Astrocyte (in vitro differentiated cells and primary cell): ENCODE data around the gene ZNF431. TPM values are rescaled to one million over a fixed set of nuclear protein-coding genes. Genes with fewer than 3 reads are reported as not detected.

Experiments
- DNase-seq: peaks from one replicate; pipeline ENCODE4 v3.0.0-alpha.2; 2010; ENCODE audit warnings: low read depth
- FAIRE-seq: peaks from 2 replicates; lab custom pipeline; 2011; peaks lifted over from hg19 to GRCh38; lab: Jason Lieb, UNC
- H2AFZ ChIP-seq: 2 replicates; pipeline ENCODE4 v1.6.0; 2012; ENCODE audit warnings: low read depth, low read length, inconsistent platforms
- H3K27ac ChIP-seq: 2 replicates; pipeline ENCODE4 v1.5.1; 2011; ENCODE audit warnings: low read depth, low read length, inconsistent platforms
- H3K27me3 ChIP-seq: 2 replicates; pipeline ENCODE4 v1.6.0; 2011; ENCODE audit warnings: low read length, inconsistent platforms; ENCODE audit not compliant: insufficient read depth
- H3K36me3 ChIP-seq: 2 replicates; pipeline ENCODE4 v1.5.1; 2011; ENCODE audit warnings: low read length, inconsistent platforms; ENCODE audit not compliant: insufficient read depth
- H3K4me1 ChIP-seq: 2 replicates; pipeline ENCODE4 v1.5.1; 2011; ENCODE audit warnings: low read length, inconsistent platforms; ENCODE audit not compliant: insufficient read depth
- H3K4me2 ChIP-seq: 2 replicates; pipeline ENCODE4 v1.6.0; 2012; ENCODE audit warnings: low read length, inconsistent platforms
- H3K4me3 ChIP-seq: 2 replicates; pipeline ENCODE4 v1.5.1; 2011; ENCODE audit warnings: low read depth, mild to moderate bottlenecking, low read length, inconsistent platforms; ENCODE audit not compliant: insufficient read depth
- H3K79me2 ChIP-seq: 2 replicates; pipeline ENCODE4 v1.6.0; 2012; ENCODE audit warnings: mild to moderate bottlenecking, low read length, inconsistent platforms; ENCODE audit not compliant: insufficient read depth
- H3K9ac ChIP-seq: 2 replicates; pipeline ENCODE4 v1.6.0; 2012; ENCODE audit warnings: mild to moderate bottlenecking, low read length, inconsistent platforms
- H3K9me3 ChIP-seq: 2 replicates; pipeline ENCODE4 v1.5.1; 2012; ENCODE audit warnings: low read depth, mild to moderate bottlenecking, low read length, inconsistent platforms; ENCODE audit not compliant: insufficient read depth
- H4K20me1 ChIP-seq: 2 replicates; pipeline ENCODE4 v1.6.0; 2012; ENCODE audit warnings: low read length, inconsistent platforms; ENCODE audit not compliant: insufficient read depth
- H3K27ac Mint-ChIP-seq: one replicate; pipeline ENCODE4 v1.8.0; 2021; ENCODE audit warnings: mild to moderate bottlenecking, mixed read lengths; ENCODE audit not compliant: unreplicated experiment
- H3K27me3 Mint-ChIP-seq: one replicate; pipeline ENCODE4 v1.8.0; 2021; ENCODE audit warnings: low read depth, mixed read lengths; ENCODE audit not compliant: unreplicated experiment
- H3K36me3 Mint-ChIP-seq: one replicate; pipeline ENCODE4 v1.8.0; 2021; ENCODE audit warnings: low read depth, mixed read lengths; ENCODE audit not compliant: unreplicated experiment
- H3K4me1 Mint-ChIP-seq: one replicate; pipeline ENCODE4 v1.8.0; 2021; ENCODE audit warnings: low read depth, mixed read lengths; ENCODE audit not compliant: unreplicated experiment
- H3K4me3 Mint-ChIP-seq: one replicate; pipeline ENCODE4 v1.8.0; 2021; ENCODE audit warnings: mild to moderate bottlenecking, moderate library complexity, mixed read lengths; ENCODE audit not compliant: unreplicated experiment
- H3K9me3 Mint-ChIP-seq: one replicate; pipeline ENCODE4 v1.8.0; 2021; ENCODE audit warnings: mild to moderate bottlenecking, mixed read lengths; ENCODE audit not compliant: unreplicated experiment
- CTCF ChIP-seq: IDR thresholded peaks from 2 replicates; pipeline ENCODE4 v1.5.1; 2011; ENCODE audit warnings: low read depth, mild to moderate bottlenecking, inconsistent platforms, low read length, moderate library complexity; ENCODE audit not compliant: insufficient read depth
- EZH2 ChIP-seq: IDR thresholded peaks from 2 replicates; pipeline ENCODE4 v1.6.1; 2012; ENCODE audit warnings: mild to moderate bottlenecking, low read length, inconsistent platforms; ENCODE audit not compliant: insufficient read depth
- total RNA-seq: library from RNA; stranded (reverse); gene quantifications from 2 replicates; pipeline ENCODE4 v1.2.1, GENCODE V29; 2021

ZNF431 gene
- total RNA-seq, 1 donor from 2014 or later: 29.4 TPM

GRCh38 chr19:21130097-21130775 is 11.6 kb upstream of the ZNF431 start:
- no peak overlapping the region for H3K4me2 ChIP-seq

GRCh38 chr19:21133633-21134032 is 8.2 kb upstream of the ZNF431 start:
- Histone ChIP-seq H3K79me2 (no peaks in the 10 kb centered on the region), H3K4me2 (no peak overlapping the region), H3K36me3 (no peaks in the 10 kb centered on the region), H3K9ac (no peak overlapping the region), H3K27me3 (no peaks in the 10 kb centered on the region), H2AFZ (no peak overlapping the region), H3K9me3 (no peaks in the 10 kb centered on the region), H3K27ac (no peak overlapping the region), H3K4me3 (no peak overlapping the region), H4K20me1 (no peaks in the 10 kb centered on the region), H3K4me1 (no peaks in the 10 kb centered on the region)
- H3K27ac Mint-ChIP-seq: peak overlapping the region; percentile 95
- H3K27me3 Mint-ChIP-seq: no peaks in the 10 kb centered on the region
- FAIRE-seq (no peak), DNase-seq (no peak)
- H3K36me3 Mint-ChIP-seq: peaks cover 2% of the 10 kb centered on the region
- TF ChIP-seq EZH2 (no peak), CTCF (no peak)
- peaks cover 18% of the 10 kb centered on the region for H3K9me3 Mint-ChIP-seq
- H3K4me3 Mint-ChIP-seq: no peak overlapping the region
- peaks cover 27% of the 10 kb centered on the region for H3K4me1 Mint-ChIP-seq

More at GRCh38 chr19:21130097-21130775, 11.6 kb upstream of the ZNF431 start:
- no peaks in the 10 kb centered on the region for H3K9me3 ChIP-seq
- no peak overlapping the region for H3K4me3 ChIP-seq
- peaks cover 16% of the 10 kb centered on the region for H3K9me3 Mint-ChIP-seq
- H3K27me3 Mint-ChIP-seq: no peaks in the 10 kb centered on the region
- H3K79me2 ChIP-seq: no peaks in the 10 kb centered on the region
- no peak for FAIRE-seq
- H4K20me1 ChIP-seq: no peaks in the 10 kb centered on the region
- no peak overlapping the region for H2AFZ ChIP-seq
- DNase-seq: no peak
- peaks cover 5% of the 10 kb centered on the region for H3K36me3 Mint-ChIP-seq
- H3K9ac ChIP-seq: no peak overlapping the region
- no peaks in the 10 kb centered on the region for H3K27me3 ChIP-seq
- no peak for TF ChIP-seq EZH2
- no peak for TF ChIP-seq CTCF
- H3K4me1 ChIP-seq: no peaks in the 10 kb centered on the region
- H3K4me1 Mint-ChIP-seq: peaks cover 27% of the 10 kb centered on the region
- peak overlapping the region; percentile 1 for H3K27ac Mint-ChIP-seq
- no peak overlapping the region for H3K27ac ChIP-seq
- H3K36me3 ChIP-seq: no peaks in the 10 kb centered on the region
- no peak overlapping the region for H3K4me3 Mint-ChIP-seq

GRCh38 chr19:21134934-21135366 is 6.9 kb upstream of the ZNF431 start:
- Histone ChIP-seq H3K79me2 (no peaks in the 10 kb centered on the region), H3K27me3 (no peaks in the 10 kb centered on the region), H2AFZ (no peak overlapping the region), H3K4me3 (no peak overlapping the region), H3K9me3 (no peaks in the 10 kb centered on the region), H3K36me3 (no peaks in the 10 kb centered on the region), H3K27ac (no peak overlapping the region), H4K20me1 (no peaks in the 10 kb centered on the region), H3K4me2 (no peak overlapping the region), H3K4me1 (no peaks in the 10 kb centered on the region), H3K9ac (no peak overlapping the region)
- Mint-ChIP-seq H3K4me1 (peaks cover 20% of the 10 kb centered on the region), H3K9me3 (peaks cover 18% of the 10 kb centered on the region), H3K36me3 (peaks cover 2% of the 10 kb centered on the region), H3K4me3 (no peak overlapping the region), H3K27ac (no peak overlapping the region), H3K27me3 (no peaks in the 10 kb centered on the region)
- TF ChIP-seq EZH2 (no peak), CTCF (no peak)
- DNase-seq: no peak
- FAIRE-seq: no peak
